GM12878 (cell line): ENCODE measurements around the gene C4orf17. TPM values are rescaled to one million over a fixed set of nuclear protein-coding genes. Genes with fewer than 3 reads are reported as not detected.

Source experiments
- ATAC-seq: fragments of 200-7000 bp; cut with Tn5 transposase; 3 replicates; pipeline ENCODE4 v1.9.1; 2020; ENCODE audit warnings: mild to moderate bottlenecking, moderate library complexity
- BruUV-seq: library from RNA; stranded (reverse); fragments of 400-500 nt; replicated peaks from 2 replicates; lab custom pipeline; 2021; lab: Mats Ljungman, UMichigan
- CTCF ChIA-PET: fragments of 300-600 bp; sonication (Branson Sonifier 250); formaldehyde crosslinking; extraction: SDS; loops from one replicate; lab custom pipeline; 2021; ENCODE audit warnings: inconsistent platforms; lab: Yijun Ruan, JAX
- POLR2A ChIA-PET: fragments of 350-600 bp; formaldehyde crosslinking; extraction: SDS; loops from one replicate; lab custom pipeline; 2021; ENCODE audit warnings: inconsistent platforms; lab: Charles Lee
- RAD21 ChIA-PET: fragments of 300-600 bp; sonication (Branson Sonifier 250); formaldehyde crosslinking; loops from one replicate; lab custom pipeline; 2023; ENCODE audit warnings: antibody characterized with exemption; ENCODE audit not compliant: unreplicated experiment; lab: Charles Lee
- SMC1A ChIA-PET: fragments of 300-600 bp; sonication (Branson Sonifier 250); formaldehyde crosslinking; loops from one replicate; lab custom pipeline; 2023; ENCODE audit not compliant: unreplicated experiment, uncharacterized antibody; lab: Charles Lee
- DNase-seq: peaks from one replicate; pipeline ENCODE4 v3.0.0-alpha.2; 2011; ENCODE audit warnings: low read depth, low spot score
- FAIRE-seq: peaks from 3 replicates; lab custom pipeline; 2011; peaks lifted over from hg19 to GRCh38; lab: Jason Lieb, UNC
- H2AFZ ChIP-seq: 2 replicates; pipeline ENCODE4 v1.6.0; 2011; ENCODE audit warnings: low read depth, low read length, control low read depth; ENCODE audit not compliant: control insufficient read depth
- H3K27ac ChIP-seq: 2 replicates; pipeline ENCODE4 v1.5.1; 2011; ENCODE audit warnings: control low read depth; ENCODE audit not compliant: control insufficient read depth, insufficient read depth
- H3K27me3 ChIP-seq, 2 experiments: replicated peaks in 1 of 2; 2 replicates each; pipeline versions ENCODE4 v1.6.0 to v1.6.1; 2011; ENCODE audit warnings: low read length in 1 of 2; ENCODE audit not compliant: control insufficient read depth in 2 of 2, insufficient read depth in 2 of 2
- H3K36me3 ChIP-seq, 2 experiments: 2 replicates each; pipeline ENCODE4 v1.5.1; 2011; ENCODE audit warnings: low read length in 1 of 2; ENCODE audit not compliant: control insufficient read depth in 2 of 2, insufficient read depth in 2 of 2
- H3K4me1 ChIP-seq: 2 replicates; pipeline ENCODE4 v1.6.1; 2011; ENCODE audit warnings: mild to moderate bottlenecking, low read length, moderate library complexity, mixed read lengths; ENCODE audit not compliant: control insufficient read depth, insufficient read depth
- H3K4me2 ChIP-seq: 2 replicates; pipeline ENCODE4 v1.6.0; 2011; ENCODE audit warnings: control low read depth; ENCODE audit not compliant: control insufficient read depth, insufficient read depth
- H3K4me3 ChIP-seq: fragments of 200-600 bp; sonication (generic); 2 replicates; pipeline ENCODE4 v1.5.1; 2016
- H3K79me2 ChIP-seq: 2 replicates; pipeline ENCODE4 v1.6.0; 2011; ENCODE audit warnings: low read length; ENCODE audit not compliant: control insufficient read depth, insufficient read depth
- H3K9ac ChIP-seq: 2 replicates; pipeline ENCODE4 v1.8.0; 2011; ENCODE audit warnings: low read length, control low read depth, mixed read lengths; ENCODE audit not compliant: control insufficient read depth, insufficient read depth
- H3K9me3 ChIP-seq: replicated peaks from 3 replicates; pipeline ENCODE4 v1.5.1; 2011; ENCODE audit warnings: mild to moderate bottlenecking, low read length; ENCODE audit not compliant: control insufficient read depth, insufficient read depth
- H4K20me1 ChIP-seq: 2 replicates; pipeline ENCODE4 v1.6.0; 2011; ENCODE audit not compliant: control insufficient read depth, insufficient read depth
- IKZF2 ChIP-seq, 2 experiments: fragments of 450-650 bp; IDR thresholded peaks; 2 replicates each; pipeline ENCODE4 v1.6.1; 2017; ENCODE audit warnings: mild to moderate bottlenecking in 2 of 2, moderate library complexity in 2 of 2
- SIN3A ChIP-seq: IDR thresholded peaks from 2 replicates; pipeline ENCODE4 v1.6.1; 2012; ENCODE audit warnings: low read depth, low read length, improper control_type of control experiment
- SMARCA5 ChIP-seq: fragments of 450-650 bp; IDR thresholded peaks from 2 replicates; pipeline ENCODE4 v1.6.1; 2017; ENCODE audit warnings: mild to moderate bottlenecking
- SRF ChIP-seq, 2 experiments: IDR thresholded peaks; 2 replicates each; pipeline ENCODE4 v1.6.1; 2011; ENCODE audit warnings: low read depth in 2 of 2, low read length in 2 of 2, mild to moderate bottlenecking in 1 of 2, moderate library complexity in 1 of 2
- TCF12 ChIP-seq: IDR thresholded peaks from 2 replicates; pipeline ENCODE4 v1.6.1; 2011; ENCODE audit warnings: low read depth, mild to moderate bottlenecking, low read length
- TCF7 ChIP-seq: IDR thresholded peaks from 2 replicates; pipeline ENCODE4 v1.6.1; 2014; ENCODE audit warnings: antibody characterized with exemption, borderline replicate concordance
- USF2 ChIP-seq: IDR thresholded peaks from 2 replicates; pipeline ENCODE4 v1.6.1; 2011; ENCODE audit warnings: low read depth, low read length, improper control_type of control experiment, borderline replicate concordance
- ZNF217 ChIP-seq: fragments of 450-650 bp; IDR thresholded peaks from 2 replicates; pipeline ENCODE4 v1.6.1; 2017; ENCODE audit warnings: antibody characterized with exemption, mild to moderate bottlenecking
- ZZZ3 ChIP-seq: IDR thresholded peaks from 2 replicates; pipeline ENCODE4 v1.6.1; 2011; ENCODE audit warnings: low read depth; ENCODE audit not compliant: control insufficient read depth, insufficient read length
- whole genome bisulfite sequencing: methylation state at CpG from one replicate; pipeline ENCODE4 v1.1.6; 2016; ENCODE audit warnings: low lambda C conversion rate; ENCODE audit not compliant: insufficient replicate concordance, insufficient coverage; ENCODE audit errors: missing lambda C conversion rate; 5-methylcytosine and 5-hydroxymethylcytosine counted together
- in situ Hi-C: fragments of 300-500 bp; cut with MboI; formaldehyde crosslinking; loops from 9 replicates; pipeline ENCODE4 v1.14.3; 2018; ENCODE audit warnings: mixed read lengths
- intact Hi-C: fragments of 100-400 bp; cut with micrococcal nuclease; formaldehyde crosslinking; loops from one replicate; pipeline ENCODE4 v1.14.2; 2022; ENCODE audit not compliant: unreplicated experiment
- polyA plus RNA-seq, 11 experiments: library from polyadenylated mRNA; depleted of rRNA in 4 of 11; unstranded in 6 of 11; stranded (reverse) in 5 of 11; fragments of >200 nt; fragmentation: Nextera tagmentation in 4 of 11; fragmentation: Illumina TruSeq in 1 of 11; extraction: Ambion mirVana in 4 of 11; extraction: Trizol in 1 of 11; gene quantifications; 1 replicate in 1 of 11; 2 replicates in 10 of 11; pipeline versions ENCODE4 v1.2.1 to v1.2.3, GENCODE V29; 2011 to 2016; ENCODE audit warnings: inconsistent platforms in 2 of 11, missing spikeins in 2 of 11, low read depth in 1 of 11
- total RNA-seq, 4 experiments: library from RNA; depleted of rRNA in 3 of 4; stranded (reverse); fragments of >200 nt in 3 of 4; fragmentation: Illumina TruSeq in 1 of 4; extraction: Trizol in 1 of 4; gene quantifications; 2 replicates each; pipeline versions ENCODE4 v1.2.1 to v1.2.3, GENCODE V29; 2013 to 2021
- TF ChIP-seq, protein P1 (sequence below): IDR thresholded peaks from 2 replicates; pipeline ENCODE4 v1.6.1; 2012; ENCODE audit warnings: low read length, inconsistent platforms
- TF ChIP-seq, protein P2 (sequence below): fragments of 450-650 bp; IDR thresholded peaks from 2 replicates; pipeline ENCODE4 v1.6.1; 2018; ENCODE audit warnings: mild to moderate bottlenecking, low read depth, moderate library complexity; ENCODE audit not compliant: partially characterized antibody

C4orf17 gene
- total and polyA plus RNA-seq, 10 of the 15 experiments (the other 5 are each of a cell fraction or from before 2014, with no cell fraction given) = not detected

- no peaks in the 10 kb centered on the region for H3K27me3 ChIP-seq
- no TSS peak for BruUV-seq
- H3K79me2 ChIP-seq = no peaks in the 10 kb centered on the region
- WGBS = 0% methylated on average over 1 of the region's 1 CpG
- no peaks in the 10 kb centered on the region for H3K4me1 ChIP-seq
- in situ Hi-C loops = no loop called here
- H2AFZ ChIP-seq = no peak overlapping the region
- no peak for DNase-seq
- H3K4me3 ChIP-seq = no peak overlapping the region
- SMC1A ChIA-PET = no interaction called here
- H4K20me1 ChIP-seq = no peaks in the 10 kb centered on the region
- no peak overlapping the region for H3K4me2 ChIP-seq
- H3K36me3 ChIP-seq = no peaks in the 10 kb centered on the region
- POLR2A ChIA-PET = no interaction called here
- H3K9me3 ChIP-seq = no peaks in the 10 kb centered on the region
- no peak overlapping the region for H3K9ac ChIP-seq
- FAIRE-seq = no peak
- intact Hi-C loops = no loop called here
- RAD21 ChIA-PET = no interaction called here
- TF ChIP-seq USF2 (no peak), IKZF2 (IDR thresholded peaks at IDR 0.05) (no peak), TCF7 (no peak), SMARCA5 (no peak), SRF (IDR thresholded peaks at IDR 0.05; ENCODE audit: low read depth in 2 of 2, low read length in 2 of 2) (no peak), TCF12 (no peak), ZZZ3 (no peak), SIN3A (no peak), ZNF217 (no peak)
- TF ChIP-seq, protein P1, sequence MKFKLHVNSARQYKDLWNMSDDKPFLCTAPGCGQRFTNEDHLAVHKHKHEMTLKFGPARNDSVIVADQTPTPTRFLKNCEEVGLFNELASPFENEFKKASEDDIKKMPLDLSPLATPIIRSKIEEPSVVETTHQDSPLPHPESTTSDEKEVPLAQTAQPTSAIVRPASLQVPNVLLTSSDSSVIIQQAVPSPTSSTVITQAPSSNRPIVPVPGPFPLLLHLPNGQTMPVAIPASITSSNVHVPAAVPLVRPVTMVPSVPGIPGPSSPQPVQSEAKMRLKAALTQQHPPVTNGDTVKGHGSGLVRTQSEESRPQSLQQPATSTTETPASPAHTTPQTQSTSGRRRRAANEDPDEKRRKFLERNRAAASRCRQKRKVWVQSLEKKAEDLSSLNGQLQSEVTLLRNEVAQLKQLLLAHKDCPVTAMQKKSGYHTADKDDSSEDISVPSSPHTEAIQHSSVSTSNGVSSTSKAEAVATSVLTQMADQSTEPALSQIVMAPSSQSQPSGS = no peak
- TF ChIP-seq, protein P2, sequence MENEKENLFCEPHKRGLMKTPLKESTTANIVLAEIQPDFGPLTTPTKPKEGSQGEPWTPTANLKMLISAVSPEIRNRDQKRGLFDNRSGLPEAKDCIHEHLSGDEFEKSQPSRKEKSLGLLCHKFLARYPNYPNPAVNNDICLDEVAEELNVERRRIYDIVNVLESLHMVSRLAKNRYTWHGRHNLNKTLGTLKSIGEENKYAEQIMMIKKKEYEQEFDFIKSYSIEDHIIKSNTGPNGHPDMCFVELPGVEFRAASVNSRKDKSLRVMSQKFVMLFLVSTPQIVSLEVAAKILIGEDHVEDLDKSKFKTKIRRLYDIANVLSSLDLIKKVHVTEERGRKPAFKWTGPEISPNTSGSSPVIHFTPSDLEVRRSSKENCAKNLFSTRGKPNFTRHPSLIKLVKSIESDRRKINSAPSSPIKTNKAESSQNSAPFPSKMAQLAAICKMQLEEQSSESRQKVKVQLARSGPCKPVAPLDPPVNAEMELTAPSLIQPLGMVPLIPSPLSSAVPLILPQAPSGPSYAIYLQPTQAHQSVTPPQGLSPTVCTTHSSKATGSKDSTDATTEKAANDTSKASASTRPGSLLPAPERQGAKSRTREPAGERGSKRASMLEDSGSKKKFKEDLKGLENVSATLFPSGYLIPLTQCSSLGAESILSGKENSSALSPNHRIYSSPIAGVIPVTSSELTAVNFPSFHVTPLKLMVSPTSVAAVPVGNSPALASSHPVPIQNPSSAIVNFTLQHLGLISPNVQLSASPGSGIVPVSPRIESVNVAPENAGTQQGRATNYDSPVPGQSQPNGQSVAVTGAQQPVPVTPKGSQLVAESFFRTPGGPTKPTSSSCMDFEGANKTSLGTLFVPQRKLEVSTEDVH = no peak
- CTCF ChIA-PET = no interaction called here
- ATAC-seq = no peak
- no peak overlapping the region for H3K27ac ChIP-seq
Observed at GRCh38 chr4:99507349-99507748, 3.5 kb upstream of the C4orf17 start.
